Sigmoid colon (tissue), 7 donors: ENCODE results near the gene KRT82. TPM values are rescaled to one million over a fixed set of nuclear protein-coding genes. Genes with fewer than 3 reads are reported as not detected.

Experiments
- DNase-seq: peaks from one replicate; pipeline ENCODE4 v3.0.0-alpha.2; 2019
- H3K27ac ChIP-seq, 4 donors: fragments of 200-600 bp; sonication (generic); one replicate each; pipeline ENCODE4 v1.5.1; 2016 to 2019; ENCODE audit warnings: mild to moderate bottlenecking in 1 of 4
- H3K27me3 ChIP-seq, 3 donors: fragments of 200-600 bp; sonication (generic); one replicate each; pipeline ENCODE4 v1.5.1; 2019; ENCODE audit warnings: mild to moderate bottlenecking in 1 of 3
- H3K36me3 ChIP-seq, 4 donors: fragments of 200-600 bp; sonication (generic); one replicate each; pipeline ENCODE4 v1.5.1; 2016 to 2019
- H3K4me1 ChIP-seq, 4 donors: fragments of 200-600 bp; sonication (generic); one replicate each; pipeline ENCODE4 v1.5.1; 2017 to 2019
- H3K4me3 ChIP-seq, 4 donors: fragments of 200-600 bp; sonication (generic); one replicate each; pipeline ENCODE4 v1.5.1; 2017 to 2019; ENCODE audit warnings: mild to moderate bottlenecking in 2 of 4, moderate library complexity in 1 of 4
- H3K9me3 ChIP-seq, 4 donors: fragments of 200-600 bp in 3 of 4; sonication (generic) in 3 of 4; one replicate each; pipeline versions ENCODE4 v1.5.1 to v1.6.1; 2013 to 2019
- EP300 ChIP-seq, 4 donors: sonication (generic); formaldehyde crosslinking; IDR thresholded peaks; one replicate each; pipeline ENCODE4 v1.6.1; 2017; ENCODE audit warnings: antibody characterized with exemption in 4 of 4
- POLR2A ChIP-seq, 2 donors: fragments of 450-650 bp; IDR thresholded peaks; one replicate each; pipeline ENCODE4 v1.6.1; 2016; ENCODE audit warnings: antibody characterized with exemption in 2 of 2, mild to moderate bottlenecking in 2 of 2, moderate library complexity in 2 of 2
- POLR2AphosphoS5 ChIP-seq, 4 donors: sonication (generic); formaldehyde crosslinking; IDR thresholded peaks; one replicate each; pipeline ENCODE4 v1.6.1; 2017; ENCODE audit warnings: antibody characterized with exemption in 4 of 4
- WGBS, 2 donors: extraction: QIAGEN DNeasy Blood & Tissue Kit; methylation state at CpG; one replicate each; pipeline ENCODE4 v1.1.7; 2013; 5-methylcytosine and 5-hydroxymethylcytosine counted together
- intact Hi-C: fragments of 100-400 bp; cut with DNase I; formaldehyde crosslinking; loops from one replicate; pipeline ENCODE4 v1.15.1; 2023
- polyA plus RNA-seq, 3 donors: library from polyadenylated mRNA; stranded (reverse); fragments of 200-250 nt; gene quantifications; one replicate each; pipeline ENCODE4 v1.2.3, GENCODE V29; 2013
- total RNA-seq, 4 donors: library from RNA; depleted of rRNA; stranded (reverse); fragments of >200 nt; gene quantifications; one replicate each; pipeline ENCODE4 v1.1.0, GENCODE V29; 2016
- TF ChIP-seq, protein P1 (sequence below), 4 experiments: fragments of 450-650 bp in 3 of 4; fragments of 200-600 bp in 1 of 4; IDR thresholded peaks; one replicate each; pipeline ENCODE4 v1.5.1; 2016 to 2019; ENCODE audit warnings: antibody characterized with exemption in 4 of 4, mild to moderate bottlenecking in 3 of 4, moderate library complexity in 2 of 4
- donor health status: healthy with polysubstance abuse.
- donor health status: Bipolar disorder and iron deficiency.
- donor health status: healthy.

The KRT82 gene
- total and polyA plus RNA-seq, 7 donors, result 0.03 TPM; not detected in 6

DNA sequence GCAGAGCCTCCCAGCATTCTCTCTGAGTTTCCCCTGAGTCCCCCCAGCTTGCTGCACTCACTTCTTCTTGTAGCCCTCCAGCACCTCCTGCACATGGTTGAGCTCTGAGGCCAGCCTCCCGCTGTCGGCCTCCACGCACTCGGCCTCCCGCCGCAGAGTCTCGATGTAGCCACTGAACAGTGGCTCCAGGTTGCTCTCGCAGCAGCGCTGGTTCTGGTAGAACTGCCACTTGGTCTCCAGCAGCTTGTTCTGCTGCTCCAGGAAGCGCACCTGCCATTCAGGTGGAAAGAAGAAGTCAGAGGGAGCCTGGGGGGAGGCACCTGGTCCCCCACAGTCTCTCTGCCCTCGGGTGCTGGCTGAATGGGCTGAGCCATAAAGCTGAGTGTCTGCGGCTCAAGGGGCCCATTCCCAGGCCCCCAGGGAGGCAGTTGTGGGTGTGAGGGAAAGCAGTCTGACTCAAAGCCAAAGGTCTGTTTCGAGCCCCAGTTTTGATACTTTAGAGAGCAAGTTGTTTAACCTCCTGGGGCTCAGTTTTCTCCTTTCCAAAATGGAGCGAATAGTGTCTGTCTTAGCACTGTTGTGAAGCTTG is 41.1 kb downstream of the KRT82 start:
- intact Hi-C loops, result no loop called here
- Histone ChIP-seq H3K27ac (no peak overlapping the region), H3K36me3 (no peaks in the 10 kb centered on the region), H3K4me1 (no peaks in the 10 kb centered on the region), H3K27me3 (no peaks in the 10 kb centered on the region), H3K9me3 (no peaks in the 10 kb centered on the region), H3K4me3 (no peak overlapping the region)
- TF ChIP-seq POLR2A (IDR thresholded peaks at IDR 0.05), result no peak
- no peak for TF ChIP-seq POLR2AphosphoS5 (IDR thresholded peaks at IDR 0.05)
- TF ChIP-seq, protein P1, sequence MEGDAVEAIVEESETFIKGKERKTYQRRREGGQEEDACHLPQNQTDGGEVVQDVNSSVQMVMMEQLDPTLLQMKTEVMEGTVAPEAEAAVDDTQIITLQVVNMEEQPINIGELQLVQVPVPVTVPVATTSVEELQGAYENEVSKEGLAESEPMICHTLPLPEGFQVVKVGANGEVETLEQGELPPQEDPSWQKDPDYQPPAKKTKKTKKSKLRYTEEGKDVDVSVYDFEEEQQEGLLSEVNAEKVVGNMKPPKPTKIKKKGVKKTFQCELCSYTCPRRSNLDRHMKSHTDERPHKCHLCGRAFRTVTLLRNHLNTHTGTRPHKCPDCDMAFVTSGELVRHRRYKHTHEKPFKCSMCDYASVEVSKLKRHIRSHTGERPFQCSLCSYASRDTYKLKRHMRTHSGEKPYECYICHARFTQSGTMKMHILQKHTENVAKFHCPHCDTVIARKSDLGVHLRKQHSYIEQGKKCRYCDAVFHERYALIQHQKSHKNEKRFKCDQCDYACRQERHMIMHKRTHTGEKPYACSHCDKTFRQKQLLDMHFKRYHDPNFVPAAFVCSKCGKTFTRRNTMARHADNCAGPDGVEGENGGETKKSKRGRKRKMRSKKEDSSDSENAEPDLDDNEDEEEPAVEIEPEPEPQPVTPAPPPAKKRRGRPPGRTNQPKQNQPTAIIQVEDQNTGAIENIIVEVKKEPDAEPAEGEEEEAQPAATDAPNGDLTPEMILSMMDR (IDR thresholded peaks at IDR 0.05), result no peak
- no peak for TF ChIP-seq EP300 (IDR thresholded peaks at IDR 0.05)
- 83 to 86% methylated on average over 14 of the region's 14 CpGs for WGBS, 2 donors
- no peak for DNase-seq

DNA sequence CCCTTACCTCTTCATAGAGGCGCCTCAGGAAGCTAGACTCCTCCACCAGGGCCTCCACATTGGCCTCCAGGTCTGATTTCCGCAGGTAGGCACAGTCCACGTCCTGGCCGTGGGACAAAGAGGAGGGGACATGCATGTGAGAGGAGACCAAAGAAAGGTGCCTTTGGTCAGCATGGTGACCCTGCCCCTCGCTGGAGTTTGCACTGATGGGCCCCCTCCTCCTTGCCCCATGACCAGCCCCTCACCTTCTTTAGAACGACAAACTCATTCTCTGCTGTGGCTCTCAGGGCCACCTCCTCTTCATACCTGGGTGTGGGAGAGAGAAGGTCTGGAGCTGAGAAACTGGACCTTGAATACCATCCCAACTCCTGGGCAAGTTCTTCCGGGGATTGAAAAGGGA is 42.1 kb downstream of the KRT82 start:
- H3K27me3 ChIP-seq, result no peaks in the 10 kb centered on the region
- TF ChIP-seq POLR2AphosphoS5 (IDR thresholded peaks at IDR 0.05) (no peak), POLR2A (IDR thresholded peaks at IDR 0.05) (no peak), EP300 (IDR thresholded peaks at IDR 0.05) (no peak)
- TF ChIP-seq, protein P1 (IDR thresholded peaks at IDR 0.05), result no peak
- DNase-seq, result no peak
- no peaks in the 10 kb centered on the region for H3K9me3 ChIP-seq
- no peaks in the 10 kb centered on the region for H3K36me3 ChIP-seq
- H3K27ac ChIP-seq, result no peak overlapping the region
- no peaks in the 10 kb centered on the region for H3K4me1 ChIP-seq
- 80 to 87% methylated on average over 7 of the region's 7 CpGs for WGBS, 2 donors
- H3K4me3 ChIP-seq, result no peak overlapping the region
- intact Hi-C loops, result no loop called here

DNA sequence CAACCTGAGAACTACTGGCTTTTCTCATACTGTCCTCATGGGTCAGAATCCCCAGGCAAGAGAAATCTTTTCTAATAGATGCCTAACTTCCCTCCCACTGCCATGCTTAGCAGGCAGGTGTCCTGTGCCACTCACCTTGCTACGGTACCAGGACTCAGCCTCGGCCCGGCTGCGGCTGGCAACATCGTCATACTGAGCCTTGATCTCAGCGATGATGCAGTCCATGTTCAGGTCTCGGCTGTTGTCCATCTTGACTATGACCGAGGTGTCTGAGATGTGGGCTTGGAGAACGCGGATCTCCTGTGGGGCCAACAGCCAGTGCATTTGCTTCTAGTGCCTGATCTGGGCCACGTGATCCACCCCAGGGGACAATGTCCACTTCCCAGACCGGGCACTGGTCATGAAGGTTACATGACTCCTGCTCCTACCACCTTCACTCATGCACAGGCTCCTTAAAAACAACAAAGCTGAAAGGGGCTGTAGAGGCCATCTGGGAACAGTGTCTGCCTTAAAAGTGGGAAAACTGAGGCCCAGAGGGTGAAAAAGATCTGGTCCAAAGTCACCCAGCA is 42.9 kb downstream of the KRT82 start:
- WGBS, 2 donors, result 91 to 93% methylated on average over 12 of the region's 12 CpGs
- no peak overlapping the region for H3K4me3 ChIP-seq
- no peak overlapping the region for H3K27ac ChIP-seq
- H3K36me3 ChIP-seq, result no peaks in the 10 kb centered on the region
- no peak for TF ChIP-seq POLR2AphosphoS5 (IDR thresholded peaks at IDR 0.05)
- no peak for TF ChIP-seq POLR2A (IDR thresholded peaks at IDR 0.05)
- TF ChIP-seq EP300 (IDR thresholded peaks at IDR 0.05), result no peak
- TF ChIP-seq, protein P1 (IDR thresholded peaks at IDR 0.05), result no peak
- no peaks in the 10 kb centered on the region for H3K4me1 ChIP-seq
- DNase-seq, result no peak
- no peaks in the 10 kb centered on the region for H3K27me3 ChIP-seq
- H3K9me3 ChIP-seq, result no peaks in the 10 kb centered on the region
- intact Hi-C loops, result no loop called here

DNA sequence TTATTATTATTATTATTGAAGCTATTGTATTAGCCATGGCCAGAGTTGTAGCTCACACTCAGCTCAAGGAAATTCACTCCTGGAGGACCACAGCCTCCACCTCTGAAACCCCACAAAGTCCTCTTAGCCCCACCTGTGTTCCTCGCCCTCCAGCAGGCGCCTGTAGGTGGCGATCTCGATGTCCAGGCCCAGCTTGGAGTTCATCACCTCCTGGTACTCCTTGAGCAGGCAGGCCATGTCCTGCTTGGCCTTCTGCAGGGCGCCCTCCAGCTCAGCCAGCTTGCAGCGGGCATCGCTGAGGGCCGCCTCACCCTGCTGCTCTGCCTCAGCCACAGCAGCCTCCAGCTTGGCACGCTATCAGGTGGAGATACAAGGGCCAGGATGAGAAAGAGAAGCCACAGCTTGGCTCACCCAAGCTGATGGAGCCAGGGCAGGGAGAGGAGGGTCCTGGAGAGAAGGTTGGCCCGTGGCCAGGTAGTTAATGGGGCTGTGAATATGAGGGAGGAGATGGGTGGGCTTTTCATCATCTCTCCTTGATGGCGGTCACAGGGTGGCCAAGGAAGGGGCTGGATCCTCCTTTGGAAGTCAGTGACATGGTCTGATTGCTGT is 43.9 kb downstream of the KRT82 start:
- WGBS, 2 donors, result 84 to 89% methylated on average over 11 of the region's 11 CpGs
- DNase-seq, result no peak
- Histone ChIP-seq H3K9me3 (no peaks in the 10 kb centered on the region), H3K4me3 (no peak overlapping the region), H3K27ac (no peak overlapping the region), H3K27me3 (no peaks in the 10 kb centered on the region), H3K36me3 (no peaks in the 10 kb centered on the region), H3K4me1 (no peaks in the 10 kb centered on the region)
- intact Hi-C loops, result no loop called here
- TF ChIP-seq POLR2AphosphoS5 (IDR thresholded peaks at IDR 0.05) (no peak), POLR2A (IDR thresholded peaks at IDR 0.05) (no peak), EP300 (IDR thresholded peaks at IDR 0.05) (no peak)
- TF ChIP-seq, protein P1 (IDR thresholded peaks at IDR 0.05), result no peak
